Thymus (tissue), 11 donors: ENCODE data around the gene AUH. TPM values are rescaled to one million over a fixed set of nuclear protein-coding genes. Genes with fewer than 3 reads are reported as not detected.

ENCODE experiments used
- DNase-seq, 9 donors: peaks; one replicate each; pipeline ENCODE4 v3.0.0-alpha.2; 2013; ENCODE audit warnings: low spot score in 9 of 9, low read depth in 6 of 9, missing footprints in 1 of 9
- H3K27ac ChIP-seq, 2 donors: one replicate each; pipeline ENCODE4 v1.5.1; 2013; ENCODE audit warnings: control low read depth in 1 of 2, low read depth in 1 of 2, low read length in 1 of 2, mild to moderate bottlenecking in 1 of 2, moderate library complexity in 1 of 2
- H3K27me3 ChIP-seq, 2 donors: one replicate each; pipeline ENCODE4 v1.5.1; 2013; ENCODE audit warnings: low read length in 1 of 2; ENCODE audit not compliant: control insufficient read depth in 2 of 2, insufficient read depth in 1 of 2
- H3K36me3 ChIP-seq, 2 donors: one replicate each; pipeline ENCODE4 v1.5.1; 2013; ENCODE audit warnings: low read length in 1 of 2, mild to moderate bottlenecking in 1 of 2, moderate library complexity in 1 of 2; ENCODE audit not compliant: control insufficient read depth in 2 of 2, insufficient read depth in 2 of 2
- H3K4me1 ChIP-seq, 2 donors: one replicate each; pipeline ENCODE4 v1.5.1; 2013; ENCODE audit warnings: low read length in 2 of 2; ENCODE audit not compliant: control insufficient read depth in 2 of 2, insufficient read depth in 2 of 2
- H3K4me3 ChIP-seq, 2 donors: one replicate each; pipeline ENCODE4 v1.5.1; 2013; ENCODE audit warnings: low read length in 2 of 2, control low read depth in 1 of 2, mild to moderate bottlenecking in 1 of 2
- H3K9me3 ChIP-seq, 2 donors: one replicate each; pipeline ENCODE4 v1.5.1; 2013; ENCODE audit warnings: low read length in 1 of 2, mild to moderate bottlenecking in 1 of 2; ENCODE audit not compliant: control insufficient read depth in 2 of 2, insufficient read depth in 1 of 2
- WGBS: extraction: QIAGEN DNeasy Blood & Tissue Kit; methylation state at CpG from one replicate; pipeline ENCODE4 v1.1.7; 2013; 5-methylcytosine and 5-hydroxymethylcytosine counted together
- polyA plus RNA-seq: library from polyadenylated mRNA; stranded (reverse); fragments of 200-250 nt; gene quantifications from one replicate; pipeline ENCODE4 v1.2.3, GENCODE V29; 2013
- total RNA-seq: library from RNA; stranded (reverse); fragments of 120-200 nt; gene quantifications from one replicate; pipeline ENCODE4 v1.2.4, GENCODE V29; 2013
- donor health status: healthy.

The AUH gene
- total and polyA plus RNA-seq, 2 donors = 14.2 to 41.5 TPM

GRCh38 chr9:91221332-91221731, 140.4 kb downstream of the AUH start:
- no peak overlapping the region for H3K4me3 ChIP-seq
- WGBS = 98% methylated on average over 6 of the region's 6 CpGs

GRCh38 chr9:91220491-91221135, 141.1 kb downstream of the AUH start:
- DNase-seq = no peak

More at GRCh38 chr9:91221332-91221731, 140.4 kb downstream of the AUH start:
- Histone ChIP-seq H3K4me1 (no peaks in the 10 kb centered on the region), H3K36me3 (peaks cover 8 to 10% of the 10 kb centered on the region in 2 donors), H3K9me3 (no peaks in the 10 kb centered on the region), H3K27ac (no peak overlapping the region), H3K27me3 (no peaks in the 10 kb centered on the region)
- DNase-seq = no peak

DNA sequence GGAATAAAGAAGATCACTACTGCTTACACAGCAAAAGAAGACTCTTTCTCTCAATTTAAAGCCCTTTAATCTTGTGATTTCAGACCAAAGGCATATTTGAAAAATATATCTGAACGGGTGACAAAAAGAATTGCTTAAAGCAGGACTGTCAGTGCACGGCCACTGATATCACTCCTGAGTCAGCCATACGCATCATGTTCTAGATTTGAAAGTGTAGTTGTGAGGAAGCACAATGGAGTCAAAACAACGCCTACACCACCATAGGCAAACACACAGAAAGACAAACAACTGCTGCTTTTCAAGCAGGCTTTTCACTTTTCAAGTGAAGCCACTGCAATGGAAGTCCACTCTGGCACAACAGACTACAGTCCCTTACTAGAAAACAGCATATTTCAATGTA, 141.7 kb downstream of the AUH start:
- Histone ChIP-seq H3K9me3 (no peaks in the 10 kb centered on the region), H3K27ac (no peak overlapping the region), H3K27me3 (no peaks in the 10 kb centered on the region), H3K36me3 (peaks cover 8 to 10% of the 10 kb centered on the region in 2 donors), H3K4me1 (no peaks in the 10 kb centered on the region), H3K4me3 (no peak overlapping the region)
- no peak for DNase-seq
- WGBS = 98% methylated on average over 4 of the region's 4 CpGs

More at GRCh38 chr9:91220491-91221135, 141.1 kb downstream of the AUH start:
- Histone ChIP-seq H3K4me3 (no peak overlapping the region), H3K9me3 (no peaks in the 10 kb centered on the region), H3K27ac (no peak overlapping the region), H3K36me3 (peaks cover 8 to 10% of the 10 kb centered on the region in 2 donors), H3K4me1 (no peaks in the 10 kb centered on the region), H3K27me3 (no peaks in the 10 kb centered on the region)
- WGBS = 95% methylated on average over 12 of the region's 12 CpGs

GRCh38 chr9:91219557-91219956, 142.2 kb downstream of the AUH start:
- H3K27me3 ChIP-seq = no peaks in the 10 kb centered on the region
- 89% methylated on average over 1 of the region's 1 CpG for WGBS
- H3K27ac ChIP-seq = no peak overlapping the region
- H3K4me3 ChIP-seq = no peak overlapping the region
- no peak for DNase-seq
- no peaks in the 10 kb centered on the region for H3K4me1 ChIP-seq
- peaks cover 8 to 10% of the 10 kb centered on the region in 2 donors for H3K36me3 ChIP-seq
- no peaks in the 10 kb centered on the region for H3K9me3 ChIP-seq

GRCh38 chr9:91217388-91217787, 144.3 kb downstream of the AUH start:
- no peaks in the 10 kb centered on the region for H3K9me3 ChIP-seq
- no peak for DNase-seq
- H3K4me3 ChIP-seq = no peak overlapping the region
- no peaks in the 10 kb centered on the region for H3K27me3 ChIP-seq
- H3K36me3 ChIP-seq = peaks cover 10 to 15% of the 10 kb centered on the region in 2 donors
- 100% methylated on average over 1 of the region's 1 CpG for WGBS
- no peak overlapping the region for H3K27ac ChIP-seq
- H3K4me1 ChIP-seq = no peaks in the 10 kb centered on the region

DNA sequence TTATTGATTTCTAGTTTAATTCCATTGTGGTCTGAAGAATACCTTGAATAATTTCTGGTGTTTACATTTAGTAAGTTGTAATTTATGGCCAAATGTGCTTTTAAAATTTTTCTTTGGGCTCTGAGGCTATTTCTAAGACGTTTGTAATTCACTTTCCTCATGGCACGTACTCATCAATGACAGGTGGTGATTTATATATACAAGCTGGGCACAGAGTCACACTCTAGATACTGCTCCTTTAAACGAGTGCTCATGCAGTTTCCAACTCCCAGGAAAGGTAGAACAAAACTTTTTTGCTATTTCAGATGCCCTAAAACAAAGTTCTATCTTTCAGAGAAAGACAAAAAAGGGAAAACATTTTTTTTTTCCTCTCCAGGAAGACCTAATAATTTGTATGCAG, 146.9 kb downstream of the AUH start:
- H3K4me3 ChIP-seq = no peak overlapping the region
- no peak for DNase-seq
- H3K9me3 ChIP-seq = no peaks in the 10 kb centered on the region
- peaks cover 6 to 7% of the 10 kb centered on the region in 2 donors for H3K36me3 ChIP-seq
- no peaks in the 10 kb centered on the region for H3K27me3 ChIP-seq
- H3K27ac ChIP-seq = no peak overlapping the region
- WGBS = 89% methylated on average over 3 of the region's 3 CpGs
- H3K4me1 ChIP-seq = no peaks in the 10 kb centered on the region

DNA sequence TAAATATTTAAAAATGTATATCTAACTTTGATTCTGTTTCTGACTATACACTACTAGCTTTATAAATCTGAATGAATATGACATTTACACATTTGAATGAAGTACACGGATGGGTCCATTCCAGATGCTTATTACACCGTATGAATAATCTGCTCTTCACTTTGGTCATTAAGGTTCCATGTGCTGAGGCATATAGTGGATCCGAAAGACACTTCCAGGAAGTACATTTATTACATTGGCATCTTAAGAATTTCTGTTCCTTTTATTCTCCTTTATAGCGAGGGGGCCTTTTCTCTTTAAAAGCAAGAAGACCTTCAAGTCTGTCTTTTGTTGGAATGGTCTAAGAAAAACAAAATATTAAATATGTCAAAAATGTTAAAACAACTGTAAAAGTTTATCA, 147.6 kb downstream of the AUH start:
- WGBS = 98% methylated on average over 4 of the region's 4 CpGs
- H3K4me3 ChIP-seq = no peak overlapping the region
- H3K27ac ChIP-seq = no peak overlapping the region
- no peak for DNase-seq
- H3K27me3 ChIP-seq = no peaks in the 10 kb centered on the region
- no peaks in the 10 kb centered on the region for H3K9me3 ChIP-seq
- H3K36me3 ChIP-seq = peaks cover 6 to 7% of the 10 kb centered on the region in 2 donors
- H3K4me1 ChIP-seq = no peaks in the 10 kb centered on the region

DNA sequence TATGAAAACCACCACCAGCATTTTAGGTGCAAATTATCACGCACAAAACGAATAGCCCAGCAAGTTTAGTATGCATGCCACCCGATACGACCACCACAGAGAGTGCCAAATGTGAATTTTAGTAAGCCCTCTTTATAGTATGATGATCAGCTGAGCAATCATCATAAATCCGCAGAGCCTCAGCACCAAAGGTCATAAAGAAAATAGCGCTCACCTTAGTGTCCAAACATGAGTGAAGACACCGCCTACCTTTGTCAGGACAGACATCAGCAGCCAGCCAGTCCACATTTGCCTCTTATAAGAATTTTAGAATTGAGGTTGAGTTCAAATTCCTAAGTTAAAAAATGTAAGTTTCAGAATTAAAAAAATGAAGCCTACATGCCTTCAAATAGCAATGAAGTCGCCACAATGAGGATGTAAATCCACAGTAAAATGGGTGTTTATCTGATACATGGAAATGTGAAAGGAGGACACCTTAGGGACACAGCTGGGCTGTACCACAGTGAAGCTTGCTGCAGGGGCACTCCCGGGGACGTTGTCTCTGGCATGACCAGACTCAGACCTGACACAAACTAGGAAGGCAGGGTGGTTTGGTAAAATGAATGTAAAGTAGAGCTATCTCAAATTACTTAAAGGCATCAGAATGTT, 149.0 kb downstream of the AUH start:
- DNase-seq = no peak
- Histone ChIP-seq H3K4me3 (no peak overlapping the region), H3K27me3 (no peaks in the 10 kb centered on the region), H3K27ac (no peak overlapping the region), H3K36me3 (peaks cover 5 to 6% of the 10 kb centered on the region in 2 donors), H3K9me3 (no peaks in the 10 kb centered on the region), H3K4me1 (peaks cover 3 to 12% of the 10 kb centered on the region in 2 donors)
- 98% methylated on average over 10 of the region's 10 CpGs for WGBS

- Histone ChIP-seq H3K27me3 (no peaks in the 10 kb centered on the region), H3K36me3 (peaks cover 0 to 6% of the 10 kb centered on the region in 2 donors), H3K4me3 (no peak overlapping the region), H3K27ac (no peak overlapping the region), H3K9me3 (no peaks in the 10 kb centered on the region), H3K4me1 (peaks cover 9 to 18% of the 10 kb centered on the region in 2 donors)
- no peak for DNase-seq
- WGBS = 91% methylated on average over 5 of the region's 5 CpGs
These were observed 149.8 kb downstream of the AUH start for GRCh38 chr9:91211919-91212318.
